ENCODE results near the gene HDAC11.

The HDAC11 gene

DNA sequence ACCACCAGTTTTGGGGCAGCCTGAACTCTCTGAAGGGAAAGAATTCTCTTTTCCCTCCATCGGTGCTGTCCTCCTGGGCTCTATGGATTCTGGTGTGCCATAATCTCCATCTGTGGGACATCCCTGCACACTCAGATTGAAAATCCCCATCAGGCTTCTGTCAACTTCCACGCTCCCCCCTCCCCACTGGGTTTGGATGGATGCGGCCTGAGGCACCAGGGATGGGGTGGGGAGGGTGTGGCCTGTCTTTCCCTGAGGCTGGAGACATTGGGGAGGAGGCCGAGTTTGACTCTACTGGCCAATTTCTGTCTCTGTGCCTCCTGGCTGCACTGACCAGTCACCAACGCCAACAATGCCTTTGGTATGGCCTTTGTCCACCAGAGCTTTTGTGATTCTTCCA lies 52.5 kb downstream of the HDAC11 start:
- H3K4me3 ChIP-seq (ENCODE audit: low read depth, low read length): no peak overlapping the region
- in situ Hi-C loops (cut with HindIII; ENCODE audit: low pct_ligation_motif_present, low sequenced_read_pairs): no loop called here
- H3K27me3 ChIP-seq (replicated peaks): no peaks in the 10 kb centered on the region
- H3K27ac ChIP-seq: no peak overlapping the region
- no peak for DNase-seq
- TF ChIP-seq, protein P1, sequence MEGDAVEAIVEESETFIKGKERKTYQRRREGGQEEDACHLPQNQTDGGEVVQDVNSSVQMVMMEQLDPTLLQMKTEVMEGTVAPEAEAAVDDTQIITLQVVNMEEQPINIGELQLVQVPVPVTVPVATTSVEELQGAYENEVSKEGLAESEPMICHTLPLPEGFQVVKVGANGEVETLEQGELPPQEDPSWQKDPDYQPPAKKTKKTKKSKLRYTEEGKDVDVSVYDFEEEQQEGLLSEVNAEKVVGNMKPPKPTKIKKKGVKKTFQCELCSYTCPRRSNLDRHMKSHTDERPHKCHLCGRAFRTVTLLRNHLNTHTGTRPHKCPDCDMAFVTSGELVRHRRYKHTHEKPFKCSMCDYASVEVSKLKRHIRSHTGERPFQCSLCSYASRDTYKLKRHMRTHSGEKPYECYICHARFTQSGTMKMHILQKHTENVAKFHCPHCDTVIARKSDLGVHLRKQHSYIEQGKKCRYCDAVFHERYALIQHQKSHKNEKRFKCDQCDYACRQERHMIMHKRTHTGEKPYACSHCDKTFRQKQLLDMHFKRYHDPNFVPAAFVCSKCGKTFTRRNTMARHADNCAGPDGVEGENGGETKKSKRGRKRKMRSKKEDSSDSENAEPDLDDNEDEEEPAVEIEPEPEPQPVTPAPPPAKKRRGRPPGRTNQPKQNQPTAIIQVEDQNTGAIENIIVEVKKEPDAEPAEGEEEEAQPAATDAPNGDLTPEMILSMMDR (IDR thresholded peaks at IDR 0.05; ENCODE audit: low read depth, low read length, missing control alignments): no peak
- no peaks in the 10 kb centered on the region for H3K36me3 ChIP-seq (replicated peaks)

DNA sequence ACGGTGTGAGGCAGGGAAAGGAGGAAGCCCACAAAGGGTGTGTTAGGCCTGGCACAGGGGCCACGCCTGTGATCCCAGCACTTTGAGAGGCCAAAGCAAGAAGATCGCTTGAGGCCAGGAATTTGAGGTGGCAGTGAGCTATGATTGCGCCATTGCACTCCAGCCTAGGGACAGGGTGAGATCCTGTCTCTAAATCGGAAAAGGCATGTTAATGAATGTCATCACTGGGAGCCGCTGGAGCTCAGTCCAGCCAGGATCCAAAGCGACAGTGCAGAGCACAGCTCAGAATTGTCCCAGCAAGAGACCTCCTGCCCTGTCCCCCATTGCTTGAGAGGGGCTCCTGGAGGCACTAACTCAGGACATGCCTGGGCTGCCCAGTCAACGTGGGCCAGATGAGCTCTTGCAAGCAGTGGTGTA lies 53.8 kb downstream of the HDAC11 start:
- Histone ChIP-seq H3K4me3 (ENCODE audit: low read depth, low read length) (no peak overlapping the region), H3K36me3 (replicated peaks) (no peaks in the 10 kb centered on the region), H3K27me3 (replicated peaks) (no peaks in the 10 kb centered on the region), H3K27ac (no peak overlapping the region)
- in situ Hi-C loops (cut with HindIII; ENCODE audit: low pct_ligation_motif_present, low sequenced_read_pairs): no loop called here
- no peak for DNase-seq
- TF ChIP-seq, protein P1 (IDR thresholded peaks at IDR 0.05; ENCODE audit: low read depth, low read length, missing control alignments): no peak

DNA sequence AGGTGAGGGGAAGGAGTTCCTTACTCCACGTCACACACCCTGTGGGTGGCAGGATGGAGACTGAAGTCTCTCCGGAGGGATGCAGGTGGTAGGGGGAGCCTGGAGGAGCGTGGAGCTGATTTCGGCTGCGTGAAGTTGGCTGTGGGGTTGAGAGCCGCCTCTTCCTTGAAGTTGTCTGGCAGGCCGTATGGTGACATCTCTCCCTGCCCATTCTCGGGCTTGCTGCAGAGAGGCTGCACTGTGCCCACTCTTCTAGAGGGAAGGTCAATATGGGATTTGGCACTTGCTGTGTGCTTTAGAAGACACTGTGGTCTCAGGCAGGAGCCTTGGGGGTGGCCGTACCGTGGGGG lies 55.4 kb downstream of the HDAC11 start:
- Histone ChIP-seq H3K4me3 (ENCODE audit: low read depth, low read length) (no peak overlapping the region), H3K36me3 (replicated peaks) (no peaks in the 10 kb centered on the region), H3K27me3 (replicated peaks) (no peaks in the 10 kb centered on the region), H3K27ac (no peak overlapping the region)
- in situ Hi-C loops (cut with HindIII; ENCODE audit: low pct_ligation_motif_present, low sequenced_read_pairs): no loop called here
- TF ChIP-seq, protein P1 (IDR thresholded peaks at IDR 0.05; ENCODE audit: low read depth, low read length, missing control alignments): no peak
- no peak for DNase-seq

DNA sequence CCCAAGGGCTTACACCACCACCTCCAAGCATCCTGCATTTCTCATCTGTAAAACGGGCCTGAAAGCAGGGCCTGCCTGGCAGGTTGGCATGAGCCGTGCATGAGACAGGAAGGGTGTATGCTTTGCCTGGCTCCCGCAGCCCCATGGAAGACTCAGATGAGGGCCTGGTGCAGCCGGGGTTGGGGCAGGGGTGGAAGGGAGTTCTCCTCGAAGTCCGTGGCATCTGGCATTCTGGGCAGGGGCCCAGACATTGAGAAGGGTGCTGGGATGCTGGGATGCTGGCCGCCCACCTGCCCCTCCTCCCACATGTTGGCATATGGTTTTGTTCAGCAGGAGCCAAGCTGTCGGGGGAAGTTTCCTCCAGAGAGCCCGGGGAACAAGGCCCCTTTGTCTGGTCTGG lies 55.8 kb downstream of the HDAC11 start:
- in situ Hi-C loops (cut with HindIII; ENCODE audit: low pct_ligation_motif_present, low sequenced_read_pairs): no loop called here
- Histone ChIP-seq H3K27me3 (replicated peaks) (no peaks in the 10 kb centered on the region), H3K4me3 (ENCODE audit: low read depth, low read length) (no peak overlapping the region), H3K27ac (no peak overlapping the region), H3K36me3 (replicated peaks) (no peaks in the 10 kb centered on the region)
- DNase-seq: no peak
- TF ChIP-seq, protein P1 (IDR thresholded peaks at IDR 0.05; ENCODE audit: low read depth, low read length, missing control alignments): no peak

DNA sequence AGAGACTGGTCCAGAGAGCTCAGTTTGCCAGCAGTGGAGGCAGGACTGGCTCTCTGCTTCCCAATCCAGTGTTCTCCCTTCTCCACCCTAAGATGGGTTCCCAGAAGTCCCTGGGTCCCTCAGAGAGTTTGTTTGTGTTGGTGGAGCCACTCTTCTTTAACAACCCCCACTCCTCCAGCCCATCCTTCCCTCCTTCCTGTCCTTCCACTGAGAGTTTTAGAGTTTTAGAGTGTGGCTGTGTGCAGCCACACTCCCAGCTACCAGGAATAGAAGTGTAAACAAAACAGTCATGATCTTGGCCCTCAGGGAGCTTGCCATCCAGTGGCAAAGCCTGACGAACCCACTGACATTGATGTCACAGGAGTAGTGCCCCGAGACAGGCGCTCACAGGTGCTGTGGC lies 56.3 kb downstream of the HDAC11 start:
- DNase-seq: no peak
- H3K36me3 ChIP-seq (replicated peaks): no peaks in the 10 kb centered on the region
- H3K27me3 ChIP-seq (replicated peaks): no peaks in the 10 kb centered on the region
- in situ Hi-C loops (cut with HindIII; ENCODE audit: low pct_ligation_motif_present, low sequenced_read_pairs): no loop called here
- no peak overlapping the region for H3K4me3 ChIP-seq (ENCODE audit: low read depth, low read length)
- no peak overlapping the region for H3K27ac ChIP-seq
- TF ChIP-seq, protein P1 (IDR thresholded peaks at IDR 0.05; ENCODE audit: low read depth, low read length, missing control alignments): no peak

DNA sequence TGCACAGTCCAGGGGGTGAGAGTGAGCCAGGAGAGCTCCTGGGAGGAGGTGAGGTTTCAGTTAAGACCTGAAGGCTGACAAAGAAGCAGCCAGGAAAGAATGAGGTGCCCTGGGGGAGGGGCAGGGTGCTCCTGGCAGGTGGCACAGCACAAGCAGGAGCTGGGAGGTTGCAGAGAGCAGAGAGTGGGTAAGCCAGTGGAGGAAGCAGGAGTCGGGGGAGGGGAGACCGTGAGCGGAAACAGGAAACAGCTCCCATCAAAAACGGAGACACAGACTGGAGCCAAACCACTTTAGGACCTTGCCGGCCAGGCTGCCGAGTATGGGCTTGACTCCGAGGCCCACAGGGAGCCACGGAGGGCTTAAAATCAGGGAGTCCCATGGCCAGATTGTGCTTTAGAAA lies 56.7 kb downstream of the HDAC11 start:
- Histone ChIP-seq H3K4me3 (ENCODE audit: low read depth, low read length) (no peak overlapping the region), H3K27ac (peak overlapping the region; percentile 84), H3K36me3 (replicated peaks) (no peaks in the 10 kb centered on the region), H3K27me3 (replicated peaks) (no peaks in the 10 kb centered on the region)
- TF ChIP-seq, protein P1 (IDR thresholded peaks at IDR 0.05; ENCODE audit: low read depth, low read length, missing control alignments): no peak
- in situ Hi-C loops (cut with HindIII; ENCODE audit: low pct_ligation_motif_present, low sequenced_read_pairs): no loop called here
- DNase-seq: no peak

Measured in brain microvascular endothelial cell (primary cell).